ENCODE results near the gene ZNF124.
"Not testable (repeated sequence)": the region's sequence is repeated elsewhere in the genome, so short reads cannot be mapped to it uniquely, and the experiment has no call there.

Gene ZNF124

DNA sequence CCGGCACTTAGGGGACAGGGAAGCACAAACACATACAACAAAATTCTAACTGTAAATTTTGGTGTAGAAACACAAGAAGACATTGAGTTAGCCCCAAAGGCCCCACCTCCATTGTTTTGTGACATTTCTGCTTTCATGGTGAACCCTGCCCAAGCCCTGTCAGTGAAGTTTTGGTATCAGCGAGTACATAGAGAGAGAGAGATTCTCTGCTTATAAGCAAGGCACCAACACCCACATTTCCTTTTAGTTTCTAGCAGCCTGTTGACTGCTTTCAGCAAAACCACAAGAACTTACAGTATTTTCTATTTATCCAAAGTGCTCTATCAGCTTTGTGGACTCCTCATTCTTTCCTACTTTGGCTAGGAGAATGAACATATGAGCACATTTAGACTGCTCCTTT, 24.0 kb downstream of the ZNF124 start:
- no peak overlapping the region for H3K4me3 ChIP-seq (ENCODE audit: control insufficient read depth, low read depth, low read length)
- TF ChIP-seq, protein P1, sequence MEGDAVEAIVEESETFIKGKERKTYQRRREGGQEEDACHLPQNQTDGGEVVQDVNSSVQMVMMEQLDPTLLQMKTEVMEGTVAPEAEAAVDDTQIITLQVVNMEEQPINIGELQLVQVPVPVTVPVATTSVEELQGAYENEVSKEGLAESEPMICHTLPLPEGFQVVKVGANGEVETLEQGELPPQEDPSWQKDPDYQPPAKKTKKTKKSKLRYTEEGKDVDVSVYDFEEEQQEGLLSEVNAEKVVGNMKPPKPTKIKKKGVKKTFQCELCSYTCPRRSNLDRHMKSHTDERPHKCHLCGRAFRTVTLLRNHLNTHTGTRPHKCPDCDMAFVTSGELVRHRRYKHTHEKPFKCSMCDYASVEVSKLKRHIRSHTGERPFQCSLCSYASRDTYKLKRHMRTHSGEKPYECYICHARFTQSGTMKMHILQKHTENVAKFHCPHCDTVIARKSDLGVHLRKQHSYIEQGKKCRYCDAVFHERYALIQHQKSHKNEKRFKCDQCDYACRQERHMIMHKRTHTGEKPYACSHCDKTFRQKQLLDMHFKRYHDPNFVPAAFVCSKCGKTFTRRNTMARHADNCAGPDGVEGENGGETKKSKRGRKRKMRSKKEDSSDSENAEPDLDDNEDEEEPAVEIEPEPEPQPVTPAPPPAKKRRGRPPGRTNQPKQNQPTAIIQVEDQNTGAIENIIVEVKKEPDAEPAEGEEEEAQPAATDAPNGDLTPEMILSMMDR (IDR thresholded peaks at IDR 0.05; ENCODE audit: control insufficient read depth, insufficient read depth, low read depth, low read length, missing control alignments) = no peak
- DNase-seq (ENCODE audit: low read depth) = no peak

DNA sequence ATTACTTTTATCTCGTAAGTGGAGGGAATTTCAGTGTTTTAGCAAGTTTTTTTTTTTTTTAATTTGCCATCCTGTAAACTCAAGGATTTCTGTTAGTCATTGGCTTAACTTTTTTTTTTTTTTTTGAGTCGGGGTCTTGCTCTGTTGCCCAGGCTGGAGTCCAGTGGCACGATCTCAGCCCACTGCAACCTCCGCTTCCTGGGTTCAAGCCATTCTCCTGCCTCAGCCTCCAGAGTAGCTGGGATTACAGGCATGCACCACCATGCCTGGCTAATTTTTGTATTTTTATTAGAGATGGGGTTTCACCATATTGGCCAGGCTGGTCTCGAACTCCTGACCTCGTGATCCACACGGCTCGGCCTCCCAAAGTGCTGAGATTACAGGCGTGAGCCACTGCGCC, 24.7 kb downstream of the ZNF124 start:
- not testable (repeated sequence) for H3K4me3 ChIP-seq (ENCODE audit: control insufficient read depth, low read depth, low read length); DNase-seq (ENCODE audit: low read depth)

DNA sequence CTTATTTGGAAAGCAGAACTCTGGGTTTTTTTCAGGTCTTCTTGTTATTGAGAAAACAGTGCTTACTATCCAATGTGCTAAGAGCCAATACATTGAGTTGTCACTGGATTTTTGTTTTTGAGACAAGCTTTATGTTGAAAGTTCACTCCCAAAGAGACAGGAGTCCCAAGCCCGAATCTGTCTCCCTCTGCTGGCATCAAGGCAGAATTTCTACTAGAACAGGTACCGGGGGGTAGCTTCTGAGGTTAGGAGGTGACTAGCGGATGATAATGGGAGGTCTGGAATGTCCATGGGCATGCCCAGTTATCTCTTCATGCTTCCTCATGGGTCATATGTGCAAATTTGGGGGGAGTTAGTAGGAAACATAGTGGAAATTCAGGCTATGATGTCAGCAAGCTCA, 25.1 kb downstream of the ZNF124 start:
- TF ChIP-seq, protein P1 (IDR thresholded peaks at IDR 0.05; ENCODE audit: control insufficient read depth, insufficient read depth, low read depth, low read length, missing control alignments) = no peak
- no peak for DNase-seq (ENCODE audit: low read depth)
- no peak overlapping the region for H3K4me3 ChIP-seq (ENCODE audit: control insufficient read depth, low read depth, low read length)

DNA sequence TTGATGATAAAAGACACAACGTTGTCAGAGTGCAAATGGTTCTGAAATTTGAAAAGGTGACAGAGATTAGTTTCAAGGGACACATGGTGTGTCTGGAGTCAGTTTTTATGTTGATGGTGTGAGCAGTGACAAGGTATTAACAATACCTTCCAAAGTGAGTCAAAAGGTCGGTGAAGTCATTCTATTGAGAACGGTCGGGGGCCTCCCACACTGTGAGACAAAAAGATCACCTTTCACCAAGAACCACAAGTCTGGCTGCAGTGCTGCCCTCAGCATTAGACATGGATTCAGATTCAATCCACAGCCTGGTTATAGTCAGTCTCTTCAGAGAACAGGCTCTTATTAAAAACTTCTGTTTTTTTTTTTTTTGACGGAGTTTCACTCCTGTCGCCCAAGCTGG, 26.5 kb downstream of the ZNF124 start:
- H3K4me3 ChIP-seq (ENCODE audit: control insufficient read depth, low read depth, low read length) = no peak overlapping the region
- no peak for DNase-seq (ENCODE audit: low read depth)
- TF ChIP-seq, protein P1 (IDR thresholded peaks at IDR 0.05; ENCODE audit: control insufficient read depth, insufficient read depth, low read depth, low read length, missing control alignments) = no peak

DNA sequence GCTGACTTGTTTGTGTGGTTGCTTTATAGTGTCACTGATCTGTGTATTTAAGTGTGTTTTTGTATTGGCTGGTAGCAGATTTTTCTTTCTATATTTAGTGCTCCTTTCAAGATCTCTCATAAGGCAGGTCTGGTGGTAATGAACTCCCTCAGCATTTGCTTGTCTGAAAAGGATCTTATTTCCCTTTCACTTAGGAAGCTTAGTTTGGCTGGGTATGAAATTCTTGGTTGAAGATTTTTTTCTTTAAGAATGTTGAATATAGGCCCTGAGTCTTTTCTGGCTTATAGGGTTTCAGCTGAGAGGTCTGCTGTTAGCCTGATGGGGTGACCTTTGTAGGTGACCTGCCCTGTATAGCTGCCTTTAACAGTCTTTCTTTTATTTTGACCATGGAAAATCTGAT, 32.3 kb downstream of the ZNF124 start:
- not testable (repeated sequence) for H3K4me3 ChIP-seq (ENCODE audit: control insufficient read depth, low read depth, low read length); DNase-seq (ENCODE audit: low read depth)

DNA sequence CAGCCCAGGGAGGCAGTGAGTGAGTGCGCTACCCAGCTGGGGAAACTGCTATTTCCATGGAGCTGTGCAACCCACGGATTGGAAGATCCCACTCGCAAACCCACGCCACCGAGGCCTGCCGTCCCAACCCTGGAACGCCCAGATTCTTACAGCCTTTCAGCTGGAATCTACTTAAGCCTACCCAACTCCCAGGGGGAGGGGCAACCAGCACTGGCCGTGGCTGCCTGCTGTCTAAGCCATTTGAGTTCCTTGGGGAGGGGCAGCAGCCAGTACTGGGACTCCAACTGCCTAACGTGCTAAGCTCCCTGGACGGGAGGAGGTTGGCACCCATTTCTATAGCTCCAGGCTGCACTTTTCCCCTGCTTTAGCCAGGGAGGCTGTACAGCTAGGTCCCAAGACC, 40.6 kb downstream of the ZNF124 start:
- no peak overlapping the region for H3K4me3 ChIP-seq (ENCODE audit: control insufficient read depth, low read depth, low read length)
- TF ChIP-seq, protein P1 (IDR thresholded peaks at IDR 0.05; ENCODE audit: control insufficient read depth, insufficient read depth, low read depth, low read length, missing control alignments) = no peak
- DNase-seq (ENCODE audit: low read depth) = no peak

DNA sequence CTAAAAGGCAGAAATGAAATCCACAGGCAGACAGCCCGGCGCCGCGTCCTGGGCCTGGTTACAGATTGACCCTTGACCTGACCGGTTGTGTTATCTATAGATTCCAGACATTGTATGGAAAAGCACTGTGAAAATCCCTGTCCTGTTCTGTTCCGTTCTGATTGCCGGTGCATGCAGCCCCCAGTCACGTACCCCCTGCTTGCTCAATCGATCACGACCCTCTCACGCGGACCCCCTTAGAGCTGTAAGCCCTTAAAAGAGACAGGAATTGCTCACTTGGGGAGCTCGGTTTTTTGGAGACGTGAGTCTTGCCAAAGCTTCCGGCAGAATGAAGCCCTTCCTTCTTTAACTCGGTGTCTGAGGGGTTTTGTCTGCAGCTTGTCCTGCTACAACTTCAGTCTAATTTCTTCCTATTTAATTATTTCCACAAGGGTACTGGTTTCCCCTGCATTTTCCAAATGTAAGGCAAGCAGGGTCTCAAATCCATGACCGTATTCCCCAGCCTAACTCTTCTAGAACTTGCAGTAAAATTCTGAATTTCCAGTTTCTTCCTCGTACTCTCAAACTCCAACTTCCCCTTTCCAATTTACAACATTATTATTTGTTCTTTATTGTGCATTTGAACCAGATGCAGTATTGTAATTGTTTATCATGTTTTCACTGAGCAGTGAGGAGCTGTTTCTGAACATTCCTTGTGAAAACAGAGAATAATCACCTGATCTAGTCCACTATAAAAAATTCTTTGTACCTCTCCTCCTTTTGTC, 44.1 kb downstream of the ZNF124 start:
- DNase-seq (ENCODE audit: low read depth); H3K4me3 ChIP-seq (ENCODE audit: control insufficient read depth, low read depth, low read length): not testable (repeated sequence)

DNA sequence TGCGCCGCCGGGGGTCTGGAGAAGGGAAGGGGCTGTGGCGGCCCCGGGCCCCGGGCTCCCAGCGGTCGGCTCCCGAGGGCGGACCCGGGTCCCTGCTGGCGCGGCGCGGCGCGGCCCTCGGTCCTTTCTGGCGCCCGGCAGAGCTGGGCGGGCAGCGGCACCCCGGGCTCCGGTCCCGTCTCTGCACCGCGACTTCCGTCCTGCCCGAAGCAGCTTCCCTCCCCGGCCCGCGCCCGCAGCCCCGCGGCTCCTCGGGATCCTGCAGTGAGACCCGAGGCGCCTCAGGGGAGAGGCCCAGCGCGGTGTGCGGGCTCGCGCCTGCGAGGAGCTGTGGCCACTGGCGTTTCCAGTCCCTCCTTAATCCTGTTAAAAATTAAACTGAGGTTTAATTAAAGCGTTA, 45.2 kb downstream of the ZNF124 start:
- not testable (repeated sequence) for DNase-seq (ENCODE audit: low read depth); H3K4me3 ChIP-seq (ENCODE audit: control insufficient read depth, low read depth, low read length)

DNA sequence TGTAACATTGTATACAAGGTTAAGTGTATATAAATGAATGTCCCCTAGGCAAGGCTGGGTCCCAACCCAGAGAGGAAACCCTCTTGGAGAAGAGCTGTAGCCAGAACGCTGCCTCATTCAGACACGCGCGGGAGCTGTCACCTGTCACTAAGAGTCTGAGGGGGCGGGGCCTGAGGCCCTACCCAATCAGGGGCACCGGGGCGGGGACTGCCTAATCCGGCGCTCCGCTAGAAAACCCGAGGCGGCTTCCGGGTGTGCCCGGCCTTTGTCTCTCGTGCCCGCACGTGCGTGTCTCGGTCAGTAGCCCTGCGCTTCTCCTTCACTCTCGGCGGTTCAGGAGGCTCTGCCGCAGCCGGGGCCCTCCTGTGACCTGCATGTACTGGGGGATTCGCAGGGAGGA, 45.7 kb downstream of the ZNF124 start:
- not testable (repeated sequence) for DNase-seq (ENCODE audit: low read depth); H3K4me3 ChIP-seq (ENCODE audit: control insufficient read depth, low read depth, low read length)

Measured in AG09309 (cell line).